Astrocyte of the spinal cord (primary cell): ENCODE data around the gene TFF2.

Source experiments
- DNase-seq: peaks from one replicate; pipeline ENCODE4 v3.0.0; 2011; ENCODE audit warnings: low read depth, low spot score
- H3K4me3 ChIP-seq: 2 replicates; pipeline ENCODE4 v1.5.1; 2011; ENCODE audit warnings: low read depth, mild to moderate bottlenecking, low read length, moderate library complexity
- in situ Hi-C: cut with HindIII; loops from 2 replicates; pipeline ENCODE4 v1.10.0; 2017; ENCODE audit warnings: low sequenced_read_pairs
- TF ChIP-seq, protein P1 (sequence below): IDR thresholded peaks from 2 replicates; pipeline ENCODE4 v1.5.1; 2012; ENCODE audit warnings: low read depth, mild to moderate bottlenecking, low read length, inconsistent platforms

The TFF2 gene

DNA sequence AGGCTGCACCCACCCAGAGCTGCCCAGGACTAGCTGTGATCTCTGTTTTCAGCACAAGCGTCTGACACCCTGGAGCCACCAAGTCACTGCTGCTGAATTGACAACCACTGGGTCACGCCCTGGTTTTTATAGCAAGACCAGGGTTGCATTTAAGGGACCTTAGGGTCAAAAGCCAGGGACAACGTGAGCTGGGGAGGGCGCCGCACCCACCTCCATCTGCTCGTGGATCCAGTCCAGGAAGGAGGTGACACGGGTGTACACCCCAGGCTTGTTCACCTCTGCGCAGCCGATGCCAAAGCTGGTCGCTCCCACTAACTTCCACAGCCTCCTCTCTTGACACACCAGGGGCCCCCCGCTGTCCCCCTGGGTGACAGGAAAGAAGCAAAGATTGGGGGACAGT, 24.7 kb upstream of the TFF2 start:
- DNase-seq, result no peak
- TF ChIP-seq, protein P1, sequence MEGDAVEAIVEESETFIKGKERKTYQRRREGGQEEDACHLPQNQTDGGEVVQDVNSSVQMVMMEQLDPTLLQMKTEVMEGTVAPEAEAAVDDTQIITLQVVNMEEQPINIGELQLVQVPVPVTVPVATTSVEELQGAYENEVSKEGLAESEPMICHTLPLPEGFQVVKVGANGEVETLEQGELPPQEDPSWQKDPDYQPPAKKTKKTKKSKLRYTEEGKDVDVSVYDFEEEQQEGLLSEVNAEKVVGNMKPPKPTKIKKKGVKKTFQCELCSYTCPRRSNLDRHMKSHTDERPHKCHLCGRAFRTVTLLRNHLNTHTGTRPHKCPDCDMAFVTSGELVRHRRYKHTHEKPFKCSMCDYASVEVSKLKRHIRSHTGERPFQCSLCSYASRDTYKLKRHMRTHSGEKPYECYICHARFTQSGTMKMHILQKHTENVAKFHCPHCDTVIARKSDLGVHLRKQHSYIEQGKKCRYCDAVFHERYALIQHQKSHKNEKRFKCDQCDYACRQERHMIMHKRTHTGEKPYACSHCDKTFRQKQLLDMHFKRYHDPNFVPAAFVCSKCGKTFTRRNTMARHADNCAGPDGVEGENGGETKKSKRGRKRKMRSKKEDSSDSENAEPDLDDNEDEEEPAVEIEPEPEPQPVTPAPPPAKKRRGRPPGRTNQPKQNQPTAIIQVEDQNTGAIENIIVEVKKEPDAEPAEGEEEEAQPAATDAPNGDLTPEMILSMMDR, result no peak
- in situ Hi-C loops, result no loop called here
- H3K4me3 ChIP-seq, result no peak overlapping the region

- no peak for DNase-seq
- TF ChIP-seq, protein P1, result no peak
- no peak overlapping the region for H3K4me3 ChIP-seq
- in situ Hi-C loops, result no loop called here
Observed at GRCh38 chr21:42374864-42375499, 24.2 kb upstream of the TFF2 start.

DNA sequence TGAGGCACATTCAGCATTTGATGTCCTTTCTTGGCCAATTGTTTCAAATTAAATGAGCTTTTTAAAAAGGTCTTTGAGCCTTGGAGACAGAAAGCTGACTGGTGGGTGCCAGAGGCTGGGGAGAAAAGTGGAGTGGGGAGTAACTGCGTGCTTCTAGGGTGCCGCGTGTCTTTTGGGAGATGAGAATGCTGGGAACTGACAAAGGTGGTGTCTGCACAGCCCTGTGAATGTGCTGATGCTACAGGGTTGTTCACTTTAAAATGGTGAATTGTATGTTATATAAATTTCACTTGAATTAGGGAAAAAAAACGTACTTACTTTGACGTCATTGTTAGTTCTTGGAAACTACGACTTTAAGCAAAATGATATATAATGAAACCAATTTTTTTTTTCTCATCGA, 23.7 kb upstream of the TFF2 start:
- in situ Hi-C loops, result no loop called here
- TF ChIP-seq, protein P1, result no peak
- H3K4me3 ChIP-seq, result no peak overlapping the region
- no peak for DNase-seq

GRCh38 chr21:42373908-42374455, 23.2 kb upstream of the TFF2 start:
- H3K4me3 ChIP-seq, result no peak overlapping the region
- no peak for DNase-seq
- TF ChIP-seq, protein P1, result no peak
- in situ Hi-C loops, result no loop called here

GRCh38 chr21:42373196-42373907, 22.6 kb upstream of the TFF2 start:
- TF ChIP-seq, protein P1, result no peak
- in situ Hi-C loops, result no loop called here
- H3K4me3 ChIP-seq, result no peak overlapping the region
- no peak for DNase-seq

DNA sequence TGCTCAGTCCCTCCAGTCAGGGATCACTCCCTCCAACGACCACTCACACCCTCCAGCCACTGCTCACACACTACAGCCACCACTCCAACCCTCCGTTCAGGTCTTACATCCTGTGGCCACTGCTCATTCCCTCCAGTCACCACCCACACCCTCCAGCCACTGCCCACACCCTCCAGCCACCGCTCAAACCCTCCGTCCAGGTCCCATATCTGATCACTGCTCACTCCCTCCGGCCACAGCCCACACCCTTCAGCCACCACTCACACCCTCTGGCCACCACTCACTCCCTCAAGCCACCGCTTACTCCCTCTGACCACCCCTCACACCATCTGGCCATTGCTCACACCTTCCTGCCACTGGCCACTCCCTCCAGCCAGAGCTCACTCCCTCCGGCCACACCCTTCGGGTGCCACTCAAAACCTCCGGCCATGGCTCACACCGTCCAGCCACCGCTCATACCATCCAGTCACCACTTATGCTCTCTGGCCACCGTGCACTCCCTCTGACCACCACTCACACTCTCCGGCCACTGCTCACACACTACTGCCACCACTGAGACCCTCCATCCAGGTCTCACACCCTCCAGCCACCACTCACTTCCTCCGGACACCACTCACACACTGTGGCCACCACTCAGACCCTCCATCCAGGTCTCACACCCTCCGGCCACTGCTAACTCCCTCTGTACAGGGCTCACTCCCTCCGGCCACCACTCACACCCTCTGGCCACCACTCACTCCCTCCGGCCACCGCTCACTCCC, 20.3 kb upstream of the TFF2 start:
- in situ Hi-C loops, result no loop called here
- TF ChIP-seq, protein P1, result no peak
- no peak overlapping the region for H3K4me3 ChIP-seq
- no peak for DNase-seq
